SK-N-SH (cell line): ENCODE data around the gene TRAF2. TPM values are rescaled to one million over a fixed set of nuclear protein-coding genes. Genes with fewer than 3 reads are reported as not detected.

Experiments
- CTCF ChIA-PET: fragments of 300-600, 350-600 bp; formaldehyde crosslinking; extraction: SDS; loops from one replicate; lab custom pipeline; 2021; lab: Yijun Ruan, JAX
- POLR2A ChIA-PET: fragments of 350-600 bp; sonication (Branson Sonifier 250); formaldehyde crosslinking; extraction: SDS; loops from one replicate; lab custom pipeline; 2020; ENCODE audit warnings: antibody characterized with exemption, inconsistent platforms; lab: Yijun Ruan, JAX
- DNase-seq: peaks from one replicate; pipeline ENCODE4 v3.0.0; 2012
- H2AFZ ChIP-seq: fragments of 200-600 bp; sonication (generic); 2 replicates; pipeline ENCODE4 v1.8.1; 2016; ENCODE audit warnings: antibody characterized with exemption, mild to moderate bottlenecking, low read depth
- H3F3A ChIP-seq: fragments of 200-600 bp; sonication (generic); replicated peaks from 2 replicates; pipeline ENCODE3; 2016; ENCODE audit warnings: antibody characterized with exemption, mild to moderate bottlenecking; ENCODE audit not compliant: insufficient read depth
- H3K27ac ChIP-seq, 2 experiments: fragments of 200-500 bp in 1 of 2; fragments of 200-600 bp in 1 of 2; sonication (Bioruptor generic) in 1 of 2; sonication (generic), shearing (Covaris generic) in 1 of 2; 2 replicates each; pipeline versions ENCODE4 v1.5.1 to v1.6.1; 2014 to 2016; ENCODE audit warnings: low read depth in 2 of 2, inconsistent platforms in 1 of 2, low read length in 1 of 2, mild to moderate bottlenecking in 1 of 2, mixed read lengths in 1 of 2
- H3K27me3 ChIP-seq: fragments of 200-600 bp; sonication (generic), shearing (Covaris generic); 2 replicates; pipeline ENCODE4 v1.6.1; 2016; ENCODE audit warnings: mixed run types; ENCODE audit not compliant: insufficient read depth
- H3K36me3 ChIP-seq, 2 experiments: fragments of 200-500 bp in 1 of 2; fragments of 200-600 bp in 1 of 2; sonication (Bioruptor generic) in 1 of 2; sonication (generic) in 1 of 2; replicated peaks in 1 of 2; 2 replicates each; pipeline versions ENCODE3 to v1.5.1; 2014 to 2016; ENCODE audit warnings: low read length in 1 of 2, mild to moderate bottlenecking in 1 of 2; ENCODE audit not compliant: insufficient read depth in 2 of 2, control insufficient read depth in 1 of 2
- H3K4me1 ChIP-seq, 2 experiments: fragments of 200-500 bp in 1 of 2; fragments of 200-600 bp in 1 of 2; sonication (Bioruptor generic) in 1 of 2; sonication (generic), shearing (Covaris generic) in 1 of 2; 2 replicates each; pipeline versions ENCODE4 v1.5.1 to v1.6.1; 2014 to 2016; ENCODE audit warnings: low read depth in 1 of 2, low read length in 1 of 2, mixed run types in 1 of 2; ENCODE audit not compliant: insufficient read depth in 2 of 2, control insufficient read depth in 1 of 2
- H3K4me2 ChIP-seq: fragments of 200-600 bp; sonication (generic), shearing (Covaris generic); 2 replicates; pipeline ENCODE4 v1.6.1; 2017; ENCODE audit warnings: mixed run types
- H3K4me3 ChIP-seq, 2 experiments: fragments of 200-500 bp in 1 of 2; fragments of 200-600 bp in 1 of 2; sonication (Bioruptor generic) in 1 of 2; sonication (generic), shearing (Covaris generic) in 1 of 2; 2 replicates each; pipeline versions ENCODE4 v1.5.1 to v1.8.1; 2014 to 2016; ENCODE audit warnings: low read depth in 2 of 2, inconsistent platforms in 1 of 2, low read length in 1 of 2, mild to moderate bottlenecking in 1 of 2, mixed read lengths in 1 of 2, moderate library complexity in 1 of 2
- H3K79me2 ChIP-seq: fragments of 200-600 bp; sonication (generic); 2 replicates; pipeline ENCODE4 v1.8.1; 2017; ENCODE audit warnings: mild to moderate bottlenecking; ENCODE audit not compliant: insufficient read depth
- H3K9ac ChIP-seq: fragments of 200-600 bp; sonication (generic); 2 replicates; pipeline ENCODE4 v1.6.1; 2017; ENCODE audit warnings: mixed run types
- H3K9me2 ChIP-seq: fragments of 200-600 bp; sonication (generic); 2 replicates; pipeline ENCODE4 v1.6.1; 2017; ENCODE audit warnings: mixed run types
- H3K9me3 ChIP-seq: fragments of 200-600 bp; sonication (generic); 2 replicates; pipeline ENCODE4 v1.6.1; 2017; ENCODE audit warnings: mixed run types, mild to moderate bottlenecking, moderate library complexity
- H4K20me1 ChIP-seq: fragments of 200-600 bp; sonication (generic); 2 replicates; pipeline ENCODE4 v1.6.1; 2017; ENCODE audit warnings: mild to moderate bottlenecking, mixed run types; ENCODE audit not compliant: insufficient read depth
- EZH2phosphoT487 ChIP-seq: fragments of 200-600 bp; sonication (generic); IDR thresholded peaks from 2 replicates; pipeline ENCODE4 v1.6.1; 2017; ENCODE audit warnings: low read depth, mixed run types, mild to moderate bottlenecking, antibody characterized with exemption, moderate library complexity, borderline replicate concordance
- FOXM1 ChIP-seq: IDR thresholded peaks from 2 replicates; pipeline ENCODE4 v1.4.0; 2012; ENCODE audit warnings: low read depth, mild to moderate bottlenecking
- IRF3 ChIP-seq: fragments of 150-350 bp; IDR thresholded peaks from 2 replicates; pipeline ENCODE4 v1.6.1; 2016; ENCODE audit warnings: mild to moderate bottlenecking, low read depth, low read length
- MAX ChIP-seq: IDR thresholded peaks from 2 replicates; pipeline ENCODE4 v1.4.0; 2012; ENCODE audit warnings: low read depth
- MXI1 ChIP-seq: IDR thresholded peaks from 2 replicates; pipeline ENCODE4 v1.6.1; 2012; ENCODE audit warnings: mild to moderate bottlenecking, low read depth, low read length, improper control_type of control experiment
- NFIC ChIP-seq: IDR thresholded peaks from 2 replicates; pipeline ENCODE4 v1.4.0; 2012; ENCODE audit warnings: borderline replicate concordance
- NRF1 ChIP-seq: IDR thresholded peaks from 2 replicates; pipeline ENCODE4 v1.6.1; 2012; ENCODE audit warnings: low read depth, mild to moderate bottlenecking, low read length
- PBX3 ChIP-seq: IDR thresholded peaks from 2 replicates; pipeline ENCODE4; 2012
- REST ChIP-seq: IDR thresholded peaks from 2 replicates; pipeline ENCODE4 v1.6.1; 2012; ENCODE audit warnings: mild to moderate bottlenecking, low read depth, low read length, moderate library complexity
- RXRA ChIP-seq: IDR thresholded peaks from 2 replicates; pipeline ENCODE4 v1.4.0; 2012; ENCODE audit warnings: low read depth, mild to moderate bottlenecking, borderline replicate concordance
- TAF1 ChIP-seq: IDR thresholded peaks from 2 replicates; pipeline ENCODE4 v1.6.1; 2012; ENCODE audit warnings: low read depth, mild to moderate bottlenecking, low read length, moderate library complexity, borderline replicate concordance
- USF1 ChIP-seq: IDR thresholded peaks from 2 replicates; pipeline ENCODE4 v1.4.0; 2012; ENCODE audit warnings: low read depth, borderline replicate concordance
- USF2 ChIP-seq: fragments of 150-350 bp; IDR thresholded peaks from 2 replicates; pipeline ENCODE4 v1.6.1; 2017; ENCODE audit warnings: antibody characterized with exemption, low read length, low read depth, borderline replicate concordance
- YY1 ChIP-seq: IDR thresholded peaks from 2 replicates; pipeline ENCODE4 v1.4.0; 2012; ENCODE audit warnings: low read depth, mild to moderate bottlenecking
- WGBS: methylation state at CpG from one replicate; pipeline ENCODE4 v1.1.6; 2017; ENCODE audit warnings: low lambda C conversion rate; 5-methylcytosine and 5-hydroxymethylcytosine counted together
- polyA plus RNA-seq, 3 experiments: library from polyadenylated mRNA; depleted of rRNA; stranded (reverse); fragments of >200 nt; gene quantifications; 2 replicates each; pipeline ENCODE4 v1.2.3, GENCODE V29; 2012

Gene TRAF2
- polyA plus RNA-seq, 1 of the 3 experiments (the other 2 are of a cell fraction) = 15.4 TPM

- H3K9ac ChIP-seq = no peak overlapping the region
- peaks cover 0 to 8% of the 10 kb centered on the region in 2 experiments; a peak in 1 of 4 replicates for H3K4me1 ChIP-seq
- H3K79me2 ChIP-seq = no peaks in the 10 kb centered on the region
- no peak overlapping the region for H2AFZ ChIP-seq
- DNase-seq = no peak
- no peaks in the 10 kb centered on the region for H3K27me3 ChIP-seq
- no peaks in the 10 kb centered on the region for H4K20me1 ChIP-seq
- no peak overlapping the region for H3K27ac ChIP-seq
- WGBS = 79% methylated on average over 14 of the region's 15 CpGs
- H3F3A ChIP-seq = no peaks in the 10 kb centered on the region
- no peaks in the 10 kb centered on the region for H3K36me3 ChIP-seq
- no peak overlapping the region for H3K4me2 ChIP-seq
- H3K4me3 ChIP-seq = no peak overlapping the region
- H3K9me3 ChIP-seq = no peaks in the 10 kb centered on the region
- H3K9me2 ChIP-seq = no peaks in the 10 kb centered on the region
- no peak for TF ChIP-seq YY1
- no peak for TF ChIP-seq REST
- TF ChIP-seq EZH2phosphoT487 = no peak
- no peak for TF ChIP-seq NRF1
- ChIA-PET CTCF (interaction anchor here (0.6 to 1.9 kb wide), 3 partner anchors 19 to 68 kb away, joined by 3 to 7 read pairs (median 6); partner anchors contain the start of genes C8G and FBXW5), POLR2A (no interaction called here)
These were observed 77.0 kb downstream of the TRAF2 start for GRCh38 chr9:136963341-136963740.

- H2AFZ ChIP-seq = no peak overlapping the region
- H3K9me3 ChIP-seq = no peaks in the 10 kb centered on the region
- no peaks in the 10 kb centered on the region for H3K36me3 ChIP-seq
- WGBS = 67% methylated on average over 1 of the region's 12 CpGs
- DNase-seq = no peak
- H3K9me2 ChIP-seq = no peaks in the 10 kb centered on the region
- no peaks in the 10 kb centered on the region for H3K79me2 ChIP-seq
- no peak overlapping the region for H3K4me2 ChIP-seq
- no peak overlapping the region for H3K9ac ChIP-seq
- H4K20me1 ChIP-seq = no peaks in the 10 kb centered on the region
- H3K27ac ChIP-seq = no peak overlapping the region
- POLR2A ChIA-PET = no interaction called here
- H3K4me1 ChIP-seq = peaks cover 0 to 8% of the 10 kb centered on the region in 2 experiments; a peak in 1 of 4 replicates
- CTCF ChIA-PET = interaction anchor here (0.6 to 1.9 kb wide), 3 partner anchors 62 to 67 kb away, joined by 3 to 7 read pairs (median 4); no protein-coding TSS in a partner anchor
- H3F3A ChIP-seq = no peaks in the 10 kb centered on the region
- no peaks in the 10 kb centered on the region for H3K27me3 ChIP-seq
- no peak overlapping the region for H3K4me3 ChIP-seq
- TF ChIP-seq REST = no peak
- TF ChIP-seq MAX = no peak
- TF ChIP-seq IRF3 = no peak
- TF ChIP-seq USF1 = no peak
- no peak for TF ChIP-seq MXI1
- TF ChIP-seq NFIC = no peak
- TF ChIP-seq RXRA = no peak
- no peak for TF ChIP-seq FOXM1
- TF ChIP-seq TAF1 = no peak
- TF ChIP-seq EZH2phosphoT487 = no peak
- TF ChIP-seq USF2 = no peak
- TF ChIP-seq YY1 = no peak
- TF ChIP-seq PBX3 = no peak
These were observed 77.4 kb downstream of the TRAF2 start for GRCh38 chr9:136963751-136964150.
